RWPE1 (cell line): ENCODE measurements around the gene SOX1.

Source experiments
- CTCF ChIA-PET: fragments of 350-600 bp; sonication (Branson Sonifier 250); formaldehyde crosslinking; extraction: SDS; loops from one replicate; lab custom pipeline; 2021; lab: Yijun Ruan, JAX
- POLR2A ChIA-PET: fragments of 400-600 bp; formaldehyde crosslinking; extraction: SDS; loops from one replicate; lab custom pipeline; 2020; ENCODE audit warnings: antibody characterized with exemption; ENCODE audit not compliant: low non-redundant PET; lab: Yijun Ruan, JAX
- DNase-seq: peaks from one replicate; pipeline ENCODE4 v3.0.0; 2012; ENCODE audit warnings: low spot score
- H3K27ac ChIP-seq: fragments of 450-650 bp; 2 replicates; pipeline ENCODE4 v1.5.1; 2017
- TF ChIP-seq, protein P1 (sequence below): fragments of 450-650 bp; conservative IDR thresholded peaks from 2 replicates; pipeline ENCODE4 v1.5.1; 2017; ENCODE audit warnings: low read depth, mild to moderate bottlenecking

Gene SOX1

DNA sequence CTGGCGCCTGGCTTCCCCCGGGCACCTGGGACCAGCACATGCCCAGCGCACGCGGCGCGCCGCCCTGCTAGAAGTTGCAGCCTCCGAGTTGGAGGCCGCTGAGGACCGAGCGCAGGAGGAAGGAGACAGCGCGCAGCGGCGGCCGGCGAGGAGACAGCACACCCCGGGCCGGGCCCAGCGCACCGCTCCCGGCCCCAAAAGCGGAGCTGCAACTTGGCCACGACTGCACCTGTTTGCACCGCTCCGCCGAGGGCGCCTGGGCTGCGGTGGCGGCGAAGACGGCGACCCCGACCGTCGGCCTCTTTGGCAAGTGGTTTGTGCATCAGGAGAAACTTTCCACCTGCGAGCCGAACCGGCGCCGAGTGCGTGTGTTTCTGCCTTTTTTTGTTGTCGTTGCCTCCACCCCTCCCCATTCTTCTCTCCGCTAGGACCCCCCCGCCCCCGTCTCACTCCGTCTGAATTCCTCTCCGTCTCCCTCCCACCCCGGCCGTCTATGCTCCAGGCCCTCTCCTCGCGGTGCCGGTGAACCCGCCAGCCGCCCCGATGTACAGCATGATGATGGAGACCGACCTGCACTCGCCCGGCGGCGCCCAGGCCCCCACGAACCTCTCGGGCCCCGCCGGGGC is at the start of gene SOX1:
TSS of gene SOX1 (plus strand) at position 34 of the 626 bp plus-strand sequence. CDS start at position 544, 510 bp downstream.
- TF ChIP-seq, protein P1, sequence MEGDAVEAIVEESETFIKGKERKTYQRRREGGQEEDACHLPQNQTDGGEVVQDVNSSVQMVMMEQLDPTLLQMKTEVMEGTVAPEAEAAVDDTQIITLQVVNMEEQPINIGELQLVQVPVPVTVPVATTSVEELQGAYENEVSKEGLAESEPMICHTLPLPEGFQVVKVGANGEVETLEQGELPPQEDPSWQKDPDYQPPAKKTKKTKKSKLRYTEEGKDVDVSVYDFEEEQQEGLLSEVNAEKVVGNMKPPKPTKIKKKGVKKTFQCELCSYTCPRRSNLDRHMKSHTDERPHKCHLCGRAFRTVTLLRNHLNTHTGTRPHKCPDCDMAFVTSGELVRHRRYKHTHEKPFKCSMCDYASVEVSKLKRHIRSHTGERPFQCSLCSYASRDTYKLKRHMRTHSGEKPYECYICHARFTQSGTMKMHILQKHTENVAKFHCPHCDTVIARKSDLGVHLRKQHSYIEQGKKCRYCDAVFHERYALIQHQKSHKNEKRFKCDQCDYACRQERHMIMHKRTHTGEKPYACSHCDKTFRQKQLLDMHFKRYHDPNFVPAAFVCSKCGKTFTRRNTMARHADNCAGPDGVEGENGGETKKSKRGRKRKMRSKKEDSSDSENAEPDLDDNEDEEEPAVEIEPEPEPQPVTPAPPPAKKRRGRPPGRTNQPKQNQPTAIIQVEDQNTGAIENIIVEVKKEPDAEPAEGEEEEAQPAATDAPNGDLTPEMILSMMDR = no peak
- no peak for DNase-seq
- ChIA-PET POLR2A (no interaction called here), CTCF (no interaction called here)
- no peak within 1 kb of the TSS for H3K27ac ChIP-seq

DNA sequence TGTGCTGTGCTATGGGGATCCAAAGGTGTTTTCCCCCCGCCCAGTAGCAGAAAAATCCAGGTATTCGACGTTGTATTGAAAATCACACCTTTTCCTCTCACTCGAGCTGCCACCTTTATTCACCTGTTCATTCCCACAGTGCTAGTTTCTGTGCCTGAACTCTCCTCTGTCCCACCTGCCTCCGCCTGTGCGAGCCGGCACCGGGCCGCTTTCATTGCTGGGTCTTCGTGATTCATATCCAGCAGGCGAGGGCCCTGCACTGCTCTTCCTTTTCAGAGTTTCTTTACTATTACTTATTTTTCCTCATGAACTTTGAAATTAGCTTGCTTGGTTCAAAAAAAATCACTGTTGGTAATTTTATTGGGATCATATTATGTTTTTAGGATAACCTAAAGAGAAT is 42.4 kb upstream of the SOX1 start:
- ChIA-PET CTCF (no interaction called here), POLR2A (no interaction called here)
- TF ChIP-seq, protein P1 = no peak
- no peak overlapping the region for H3K27ac ChIP-seq
- no peak for DNase-seq

DNA sequence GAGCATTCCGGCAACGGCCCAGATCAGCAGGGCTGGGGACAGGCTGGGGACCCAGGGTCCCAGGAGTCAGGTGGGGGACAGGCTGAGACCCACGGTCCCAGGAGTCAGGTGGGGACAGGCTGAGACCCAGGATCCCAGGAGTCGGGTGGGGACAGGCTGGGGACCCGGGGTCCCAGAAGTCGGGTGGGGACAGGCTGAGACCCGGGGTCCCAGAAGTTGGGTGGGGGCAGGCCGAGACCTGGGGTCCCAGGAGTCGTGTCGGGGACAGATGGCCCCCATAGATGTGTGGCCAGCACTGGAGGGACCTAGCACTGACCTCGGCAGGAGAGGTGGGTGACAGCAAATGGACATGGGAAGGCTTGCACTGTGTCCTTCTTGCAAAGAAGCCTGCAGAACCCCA is 39.7 kb upstream of the SOX1 start:
- ChIA-PET CTCF (no interaction called here), POLR2A (no interaction called here)
- no peak for DNase-seq
- no peak overlapping the region for H3K27ac ChIP-seq
- TF ChIP-seq, protein P1 = no peak

DNA sequence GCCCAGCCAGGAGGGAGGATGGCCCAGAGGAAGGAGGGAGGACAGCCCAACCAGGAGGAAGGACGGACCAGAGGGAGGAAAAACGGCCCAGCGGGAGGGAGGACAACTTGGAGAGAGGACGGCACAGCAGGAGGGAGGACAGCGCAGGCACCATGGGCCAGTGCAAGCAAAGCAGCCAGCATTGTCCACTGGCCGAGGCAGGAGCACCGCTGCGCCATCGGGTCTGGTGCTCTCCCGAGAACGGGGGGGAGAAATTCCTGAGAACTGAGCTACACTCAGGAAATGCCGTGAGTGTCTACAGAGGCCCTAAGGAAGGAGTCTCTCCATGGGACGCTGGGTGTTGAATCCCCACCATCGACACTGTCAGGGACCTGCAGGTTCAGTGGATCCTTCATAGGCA is 38.5 kb upstream of the SOX1 start:
- POLR2A ChIA-PET = no interaction called here
- no peak for DNase-seq
- H3K27ac ChIP-seq = no peak overlapping the region
- TF ChIP-seq, protein P1 = no peak
- CTCF ChIA-PET = no interaction called here

DNA sequence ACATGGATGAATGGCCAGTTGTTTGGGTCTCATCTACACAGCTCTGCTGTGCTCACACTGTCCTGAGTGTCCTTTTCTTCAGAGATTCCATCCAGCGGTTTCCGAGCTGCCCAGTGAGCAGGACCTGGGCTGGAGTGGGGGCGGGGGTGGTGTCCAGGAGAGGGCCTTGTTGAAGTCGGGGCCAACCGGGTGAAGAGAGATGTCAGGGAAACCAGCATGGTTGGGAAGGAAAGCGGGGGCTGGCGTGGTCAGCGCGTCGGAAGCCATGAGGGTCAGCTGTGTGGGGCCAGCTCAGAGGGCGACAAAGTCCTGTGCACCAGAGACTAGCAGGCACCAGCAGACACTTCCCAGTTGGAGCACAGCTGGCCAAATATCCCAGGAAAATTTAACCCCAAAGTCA is 37.8 kb upstream of the SOX1 start:
- POLR2A ChIA-PET = no interaction called here
- CTCF ChIA-PET = no interaction called here
- no peak overlapping the region for H3K27ac ChIP-seq
- DNase-seq = no peak
- TF ChIP-seq, protein P1 = no peak

DNA sequence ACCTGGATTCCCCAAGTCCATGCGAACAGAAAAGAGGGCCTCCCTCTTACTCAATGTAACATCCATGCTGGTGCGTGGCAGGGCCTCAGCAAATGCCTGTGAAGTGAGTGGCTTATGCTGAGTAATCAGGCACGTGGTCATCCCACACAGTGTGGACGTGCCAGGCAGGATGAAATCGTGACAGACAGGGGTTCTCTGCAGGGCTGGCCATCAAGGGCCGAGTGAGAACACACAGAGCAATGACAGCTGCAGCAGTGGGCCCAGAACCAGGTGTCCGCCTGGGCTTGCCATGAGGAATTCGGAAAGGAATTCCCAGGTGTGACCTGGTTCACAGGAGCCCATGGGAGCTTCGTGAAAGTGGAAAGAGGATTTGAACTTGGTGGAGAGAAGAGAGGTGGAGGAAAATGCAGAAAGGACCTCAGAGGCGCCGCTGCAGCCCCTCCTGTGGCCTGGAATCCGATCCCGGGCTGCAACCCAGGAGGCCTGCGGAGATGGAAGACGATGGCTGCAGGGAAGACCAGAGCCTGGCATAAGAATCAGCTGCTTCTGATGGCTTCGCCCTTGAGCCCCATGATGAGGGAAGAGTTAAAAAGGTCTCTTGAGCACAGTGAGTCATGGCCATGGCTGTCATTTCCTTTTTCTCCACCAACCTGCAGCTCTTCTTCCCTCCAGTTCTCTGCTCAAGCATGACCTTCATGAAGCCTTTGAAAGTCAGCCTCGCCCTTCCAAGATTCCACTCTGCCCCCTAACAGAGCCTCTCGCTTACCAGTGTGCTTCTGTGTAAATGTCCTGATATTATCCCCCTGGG is 34.6 kb upstream of the SOX1 start:
- CTCF ChIA-PET = no interaction called here
- TF ChIP-seq, protein P1 = no peak

More for the DNA sequence above, 34.6 kb upstream of the SOX1 start:
- POLR2A ChIA-PET = no interaction called here
- peak; percentile 82 for DNase-seq
- H3K27ac ChIP-seq = peak overlapping the region; percentile 72
